Left hindlimb (tissue), 1 donor: ENCODE data around the gene OPN1MW.
"Not testable (repeated sequence)": the region's sequence is repeated elsewhere in the genome, so short reads cannot be mapped to it uniquely, and the experiment has no call there.

Experiments used
- DNase-seq: peaks from one replicate; pipeline ENCODE4 v3.0.0-alpha.2; 2018

The OPN1MW gene

GRCh38 chrX:154211499-154211898 is 29.1 kb downstream of the OPN1MW start:
- DNase-seq, result not testable (repeated sequence)

GRCh38 chrX:154219456-154219855 is 37.1 kb downstream of the OPN1MW start, which contains the start of gene OPN1MW2:
TSS of gene OPN1MW2 (plus strand) at chrX:154219756. CDS start at chrX:154219816, 60 bp downstream.
- DNase-seq, result not testable (repeated sequence)

GRCh38 chrX:154225292-154225691 is 42.9 kb downstream of the OPN1MW start:
- not testable (repeated sequence) for DNase-seq

GRCh38 chrX:154226706-154227105 is 44.3 kb downstream of the OPN1MW start:
- DNase-seq, result not testable (repeated sequence)

GRCh38 chrX:154231443-154231842 is 49.0 kb downstream of the OPN1MW start:
- not testable (repeated sequence) for DNase-seq

GRCh38 chrX:154233620-154234019 is 51.2 kb downstream of the OPN1MW start:
- not testable (repeated sequence) for DNase-seq

- not testable (repeated sequence) for DNase-seq
These were observed 56.7 kb downstream of the OPN1MW start for GRCh38 chrX:154238939-154239559.

- DNase-seq, result not testable (repeated sequence)
These were observed 57.6 kb downstream of the OPN1MW start for GRCh38 chrX:154239982-154240503.
